ENCODE measurements around the gene PDE1A. TPM values are rescaled to one million over a fixed set of nuclear protein-coding genes. Genes with fewer than 3 reads are reported as not detected.

Gene PDE1A
- total RNA-seq, 6 experiments from 2014 or later = 0.58 to 2.2 (median 1.4) TPM

- Histone ChIP-seq H3K27ac (no peak overlapping the region), H3K4me3 (no peak overlapping the region), H3K9me3 (no peaks in the 10 kb centered on the region), H3K27me3 (no peaks in the 10 kb centered on the region), H3K36me3 (no peaks in the 10 kb centered on the region), H3K4me1 (no peaks in the 10 kb centered on the region)
- DNase-seq = no peak
- 67% methylated on average over 5 of the region's 5 CpGs for WGBS (ENCODE audit: insufficient coverage, low coverage, low lambda C conversion rate, missing lambda C conversion rate)
- intact Hi-C loops (cut with DNase I) = no loop called here
- TF ChIP-seq POLR2A (IDR thresholded peaks at IDR 0.05) (no peak), CTCF (IDR thresholded peaks at IDR 0.05) (no peak)
- no peak for ATAC-seq
Observed at GRCh38 chr2:182416861-182417260, 10.0 kb downstream of the PDE1A start.

- Histone ChIP-seq H3K4me1 (no peaks in the 10 kb centered on the region), H3K9me3 (no peaks in the 10 kb centered on the region), H3K4me3 (no peak overlapping the region), H3K36me3 (no peaks in the 10 kb centered on the region), H3K27ac (no peak overlapping the region), H3K27me3 (no peaks in the 10 kb centered on the region)
- WGBS (ENCODE audit: insufficient coverage, low coverage, low lambda C conversion rate, missing lambda C conversion rate) = 63% methylated on average over 4 of the region's 4 CpGs
- DNase-seq (no peak), ATAC-seq (no peak)
- no peak for TF ChIP-seq POLR2A (IDR thresholded peaks at IDR 0.05)
- TF ChIP-seq CTCF (IDR thresholded peaks at IDR 0.05) = no peak
- intact Hi-C loops (cut with DNase I) = no loop called here
Observed at GRCh38 chr2:182416191-182416590, 10.6 kb downstream of the PDE1A start.

GRCh38 chr2:182415771-182416170 is 11.1 kb downstream of the PDE1A start:
- H3K36me3 ChIP-seq = no peaks in the 10 kb centered on the region
- H3K27me3 ChIP-seq = no peaks in the 10 kb centered on the region
- no peaks in the 10 kb centered on the region for H3K4me1 ChIP-seq
- intact Hi-C loops (cut with DNase I) = no loop called here
- TF ChIP-seq CTCF (IDR thresholded peaks at IDR 0.05) (no peak), POLR2A (IDR thresholded peaks at IDR 0.05) (no peak)
- WGBS (ENCODE audit: insufficient coverage, low coverage, low lambda C conversion rate, missing lambda C conversion rate) = 38% methylated on average over 1 of the region's 1 CpG
- H3K27ac ChIP-seq = no peak overlapping the region
- H3K9me3 ChIP-seq = no peaks in the 10 kb centered on the region
- no peak for ATAC-seq
- H3K4me3 ChIP-seq = no peak overlapping the region
- no peak for DNase-seq

GRCh38 chr2:182412858-182413257 is 14.0 kb downstream of the PDE1A start:
- WGBS (ENCODE audit: insufficient coverage, low coverage, low lambda C conversion rate, missing lambda C conversion rate) = 43% methylated on average over 3 of the region's 3 CpGs
- ATAC-seq = no peak
- no peak overlapping the region for H3K27ac ChIP-seq
- H3K36me3 ChIP-seq = no peaks in the 10 kb centered on the region
- H3K27me3 ChIP-seq = no peaks in the 10 kb centered on the region
- no peak for TF ChIP-seq POLR2A (IDR thresholded peaks at IDR 0.05)
- no peak for TF ChIP-seq CTCF (IDR thresholded peaks at IDR 0.05)
- H3K4me1 ChIP-seq = no peaks in the 10 kb centered on the region
- no peak for DNase-seq
- intact Hi-C loops (cut with DNase I) = no loop called here
- no peaks in the 10 kb centered on the region for H3K9me3 ChIP-seq
- no peak overlapping the region for H3K4me3 ChIP-seq

- Histone ChIP-seq H3K4me1 (no peaks in the 10 kb centered on the region), H3K36me3 (no peaks in the 10 kb centered on the region), H3K27ac (no peak overlapping the region), H3K27me3 (no peaks in the 10 kb centered on the region), H3K9me3 (no peaks in the 10 kb centered on the region), H3K4me3 (no peak overlapping the region)
- ATAC-seq (no peak), DNase-seq (no peak)
- WGBS (ENCODE audit: insufficient coverage, low coverage, low lambda C conversion rate, missing lambda C conversion rate) = 29% methylated on average over 2 of the region's 2 CpGs
- intact Hi-C loops (cut with DNase I) = no loop called here
- TF ChIP-seq POLR2A (IDR thresholded peaks at IDR 0.05) = no peak
- no peak for TF ChIP-seq CTCF (IDR thresholded peaks at IDR 0.05)
Observed at GRCh38 chr2:182410120-182410519, 16.7 kb downstream of the PDE1A start.

Data from right lobe of liver (tissue), 6 donors.